ENCODE measurements around the gene ZDHHC14. TPM values are rescaled to one million over a fixed set of nuclear protein-coding genes. Genes with fewer than 3 reads are reported as not detected.

Gene ZDHHC14
- total RNA-seq, 4 donors from 2014 or later = 7.3 to 14.4 (median 8.1) TPM

- no peak for TF ChIP-seq EP300 (IDR thresholded peaks at IDR 0.05)
- no peak for TF ChIP-seq POLR2AphosphoS5 (IDR thresholded peaks at IDR 0.05)
- no peak for TF ChIP-seq POLR2A (IDR thresholded peaks at IDR 0.05)
- TF ChIP-seq, protein P1, sequence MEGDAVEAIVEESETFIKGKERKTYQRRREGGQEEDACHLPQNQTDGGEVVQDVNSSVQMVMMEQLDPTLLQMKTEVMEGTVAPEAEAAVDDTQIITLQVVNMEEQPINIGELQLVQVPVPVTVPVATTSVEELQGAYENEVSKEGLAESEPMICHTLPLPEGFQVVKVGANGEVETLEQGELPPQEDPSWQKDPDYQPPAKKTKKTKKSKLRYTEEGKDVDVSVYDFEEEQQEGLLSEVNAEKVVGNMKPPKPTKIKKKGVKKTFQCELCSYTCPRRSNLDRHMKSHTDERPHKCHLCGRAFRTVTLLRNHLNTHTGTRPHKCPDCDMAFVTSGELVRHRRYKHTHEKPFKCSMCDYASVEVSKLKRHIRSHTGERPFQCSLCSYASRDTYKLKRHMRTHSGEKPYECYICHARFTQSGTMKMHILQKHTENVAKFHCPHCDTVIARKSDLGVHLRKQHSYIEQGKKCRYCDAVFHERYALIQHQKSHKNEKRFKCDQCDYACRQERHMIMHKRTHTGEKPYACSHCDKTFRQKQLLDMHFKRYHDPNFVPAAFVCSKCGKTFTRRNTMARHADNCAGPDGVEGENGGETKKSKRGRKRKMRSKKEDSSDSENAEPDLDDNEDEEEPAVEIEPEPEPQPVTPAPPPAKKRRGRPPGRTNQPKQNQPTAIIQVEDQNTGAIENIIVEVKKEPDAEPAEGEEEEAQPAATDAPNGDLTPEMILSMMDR (IDR thresholded peaks at IDR 0.05) = no peak
Observed at GRCh38 chr6:157488058-157488457, 107.1 kb downstream of the ZDHHC14 start.

GRCh38 chr6:157488716-157489118 lies 107.7 kb downstream of the ZDHHC14 start:
- no peaks in the 10 kb centered on the region for H3K36me3 ChIP-seq
- WGBS, 2 donors (ENCODE audit: low coverage in 1 of 2) = 69 to 91% methylated on average over 4 to 8 of the region's 12 CpGs

More at GRCh38 chr6:157488058-157488457, 107.1 kb downstream of the ZDHHC14 start:
- Histone ChIP-seq H3K36me3 (no peaks in the 10 kb centered on the region), H3K4me1 (no peaks in the 10 kb centered on the region), H3K27ac (no peak overlapping the region), H3K4me3 (no peak overlapping the region), H3K9me3 (no peaks in the 10 kb centered on the region), H3K27me3 (no peaks in the 10 kb centered on the region)
- ATAC-seq = no peak
- no CpG with 5 or more reads among the region's 10 CpGs for WGBS, 2 donors (ENCODE audit: low coverage in 1 of 2)

DNA sequence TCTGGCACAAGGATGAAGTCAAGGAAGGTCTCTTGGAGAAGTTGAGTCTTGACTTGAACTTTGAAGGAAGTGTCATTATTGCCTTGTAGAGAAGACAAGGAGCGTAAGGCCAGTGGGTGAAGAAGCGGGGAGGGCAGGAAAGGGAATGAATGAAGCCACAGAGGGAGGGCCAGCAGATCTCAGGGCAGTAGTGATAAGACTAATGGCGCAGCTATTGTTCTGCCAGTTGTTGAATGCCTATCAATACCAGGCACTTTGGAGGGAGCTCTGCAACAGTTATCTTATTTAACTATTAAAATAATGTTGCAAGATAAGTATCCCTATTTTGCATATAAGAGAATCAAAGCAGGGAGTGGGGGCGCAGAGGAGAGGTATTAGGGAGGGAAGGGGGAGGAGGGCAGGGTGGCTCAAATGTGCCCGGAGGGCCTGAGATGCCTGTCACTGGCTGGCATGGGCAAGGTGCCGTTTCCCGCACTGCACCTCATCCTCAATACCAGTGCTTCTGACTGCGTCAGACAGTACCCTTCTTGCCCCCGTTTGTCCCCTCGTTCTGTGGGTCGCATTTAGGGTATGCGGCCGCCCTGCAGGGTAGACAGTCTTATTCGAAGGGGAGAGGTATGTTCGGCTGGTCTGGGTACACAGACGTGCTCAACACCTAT lies 109.8 kb downstream of the ZDHHC14 start:
- H3K36me3 ChIP-seq = no peaks in the 10 kb centered on the region
- no peaks in the 10 kb centered on the region for H3K9me3 ChIP-seq
- H3K4me1 ChIP-seq = no peaks in the 10 kb centered on the region
- H3K4me3 ChIP-seq = no peak overlapping the region
- no peak overlapping the region for H3K27ac ChIP-seq
- TF ChIP-seq POLR2A (IDR thresholded peaks at IDR 0.05) (no peak), EP300 (IDR thresholded peaks at IDR 0.05) (no peak)
- ATAC-seq = no peak
- WGBS, 2 donors (ENCODE audit: low coverage in 1 of 2) = 90 to 92% methylated on average over 13 to 16 of the region's 16 CpGs
- H3K27me3 ChIP-seq = no peaks in the 10 kb centered on the region

More at GRCh38 chr6:157488716-157489118, 107.7 kb downstream of the ZDHHC14 start:
- Histone ChIP-seq H3K4me3 (no peak overlapping the region), H3K4me1 (no peaks in the 10 kb centered on the region), H3K27me3 (no peaks in the 10 kb centered on the region), H3K9me3 (no peaks in the 10 kb centered on the region), H3K27ac (no peak overlapping the region)
- no peak for ATAC-seq
- TF ChIP-seq POLR2AphosphoS5 (IDR thresholded peaks at IDR 0.05) (no peak), EP300 (IDR thresholded peaks at IDR 0.05) (no peak), POLR2A (IDR thresholded peaks at IDR 0.05) (no peak)
- TF ChIP-seq, protein P1 (IDR thresholded peaks at IDR 0.05) = no peak

DNA sequence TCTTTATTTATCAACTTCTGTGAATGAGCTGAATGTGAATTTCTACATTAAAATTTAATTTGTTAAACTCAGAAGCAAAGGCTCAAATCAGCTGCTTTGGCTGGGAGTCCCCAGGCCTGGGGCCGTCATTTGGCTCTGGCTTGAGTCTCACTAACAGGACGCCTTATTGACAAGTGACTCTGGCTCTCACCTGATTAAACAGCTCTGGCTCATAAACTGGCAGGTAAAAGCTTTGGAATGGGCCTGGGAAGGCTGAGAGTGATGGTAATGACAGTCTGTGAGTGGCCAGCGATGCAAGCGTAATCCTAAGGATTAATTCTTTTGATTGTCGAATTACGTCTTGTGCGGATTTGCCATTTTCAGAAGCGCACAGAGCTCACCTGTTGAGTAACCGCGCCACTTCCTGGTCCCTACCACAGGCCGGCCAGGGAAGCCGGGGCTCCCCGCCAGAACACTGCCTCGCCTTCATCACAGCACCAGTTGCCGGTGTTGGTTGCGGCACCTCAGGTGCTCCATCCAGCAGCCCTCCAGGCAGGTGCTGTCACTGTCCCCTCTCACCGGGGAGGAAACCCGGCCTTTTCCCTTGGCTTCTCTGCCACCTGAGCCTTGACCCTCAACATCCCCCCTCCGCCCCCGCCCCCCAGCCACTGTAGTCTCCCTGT lies 110.7 kb downstream of the ZDHHC14 start:
- H3K4me3 ChIP-seq = no peak overlapping the region
- H3K27me3 ChIP-seq = no peaks in the 10 kb centered on the region
- 95% methylated on average over 13 of the region's 20 CpGs; no CpG with 5 or more reads in 1 of the 2 donors for WGBS, 2 donors (ENCODE audit: low coverage in 1 of 2)
- no peaks in the 10 kb centered on the region for H3K4me1 ChIP-seq
- no peaks in the 10 kb centered on the region for H3K9me3 ChIP-seq
- ATAC-seq = no peak
- H3K36me3 ChIP-seq = no peaks in the 10 kb centered on the region
- TF ChIP-seq POLR2AphosphoS5 (IDR thresholded peaks at IDR 0.05) = no peak
- no peak for TF ChIP-seq POLR2A (IDR thresholded peaks at IDR 0.05)
- H3K27ac ChIP-seq = no peak overlapping the region

- H3K36me3 ChIP-seq = no peaks in the 10 kb centered on the region
- no peaks in the 10 kb centered on the region for H3K27me3 ChIP-seq
- no peaks in the 10 kb centered on the region for H3K9me3 ChIP-seq
- no peak for ATAC-seq
- TF ChIP-seq EP300 (IDR thresholded peaks at IDR 0.05) = no peak
- TF ChIP-seq POLR2AphosphoS5 (IDR thresholded peaks at IDR 0.05) = no peak
- H3K4me1 ChIP-seq = no peaks in the 10 kb centered on the region
- 79% methylated on average over 9 of the region's 12 CpGs; no CpG with 5 or more reads in 1 of the 2 donors for WGBS, 2 donors (ENCODE audit: low coverage in 1 of 2)
- H3K27ac ChIP-seq = no peak overlapping the region
- no peak overlapping the region for H3K4me3 ChIP-seq
Observed at GRCh38 chr6:157492249-157492648, 111.3 kb downstream of the ZDHHC14 start.

- no peaks in the 10 kb centered on the region for H3K36me3 ChIP-seq
- H3K27ac ChIP-seq = no peak overlapping the region
- no peak for TF ChIP-seq EP300 (IDR thresholded peaks at IDR 0.05)
- TF ChIP-seq POLR2AphosphoS5 (IDR thresholded peaks at IDR 0.05) = no peak
- TF ChIP-seq, protein P1 (IDR thresholded peaks at IDR 0.05) = no peak
- TF ChIP-seq POLR2A (IDR thresholded peaks at IDR 0.05) = no peak
- WGBS, 2 donors (ENCODE audit: low coverage in 1 of 2) = 100% methylated on average over 2 of the region's 3 CpGs
- H3K4me1 ChIP-seq = no peaks in the 10 kb centered on the region
- ATAC-seq = no peak
- H3K4me3 ChIP-seq = no peak overlapping the region
- H3K27me3 ChIP-seq = no peaks in the 10 kb centered on the region
- H3K9me3 ChIP-seq = no peaks in the 10 kb centered on the region
Observed at GRCh38 chr6:157492741-157493140, 111.8 kb downstream of the ZDHHC14 start.
